HepG2 (cell line): ENCODE results near the gene PCSK2. TPM values are rescaled to one million over a fixed set of nuclear protein-coding genes. Genes with fewer than 3 reads are reported as not detected.

Experiments
- ATAC-seq: fragments of 200-7000 bp; cut with Tn5 transposase; 3 replicates; pipeline ENCODE4 v1.9.1; 2020; ENCODE audit warnings: mild to moderate bottlenecking, moderate library complexity
- BruUV-seq: library from RNA; stranded (reverse); fragments of 400-500 nt; replicated peaks from 2 replicates; lab custom pipeline; 2021; lab: Mats Ljungman, UMichigan
- CTCF ChIA-PET: fragments of 300-600 bp; formaldehyde crosslinking; extraction: SDS; loops from one replicate; lab custom pipeline; 2021; ENCODE audit warnings: low total read pairs, inconsistent platforms, low intra/inter-chr PET ratio; lab: Yijun Ruan, JAX
- POLR2A ChIA-PET: fragments of 350-600 bp; sonication (Branson Sonifier 250); formaldehyde crosslinking; loops from one replicate; lab custom pipeline; 2020; ENCODE audit warnings: antibody characterized with exemption, inconsistent platforms; lab: Yijun Ruan, JAX
- DNase-seq: peaks from one replicate; pipeline ENCODE4 v3.0.0-alpha.2; 2015; ENCODE audit warnings: low spot score
- FAIRE-seq: peaks from 3 replicates; lab custom pipeline; 2011; peaks lifted over from hg19 to GRCh38; lab: Jason Lieb, UNC
- H2AFZ ChIP-seq: one replicate; pipeline ENCODE4 v1.6.1; 2011; ENCODE audit warnings: low read length, inconsistent platforms
- H3K27ac ChIP-seq: fragments of 300-600 bp; 3 replicates; pipeline ENCODE4 v1.8.0; 2011; ENCODE audit warnings: mixed run types, mild to moderate bottlenecking, mixed read lengths, low read length, inconsistent platforms; ENCODE audit not compliant: insufficient read depth; ENCODE audit errors: extremely low read length
- H3K27me3 ChIP-seq, 2 experiments: fragments of 200-600 bp in 1 of 2; 2 replicates in 1 of 2; 3 replicates in 1 of 2; pipeline versions ENCODE4 v1.6.0 to v1.8.0; 2011; ENCODE audit warnings: low read length in 2 of 2, mild to moderate bottlenecking in 2 of 2, moderate library complexity in 2 of 2, inconsistent platforms in 1 of 2; ENCODE audit not compliant: insufficient read depth in 2 of 2, control insufficient read depth in 1 of 2
- H3K36me3 ChIP-seq, 2 experiments: fragments of 200-600 bp in 1 of 2; replicated peaks in 1 of 2; 2 replicates in 1 of 2; 3 replicates in 1 of 2; pipeline versions ENCODE4 v1.5.1 to v1.8.0; 2011; ENCODE audit warnings: low read length in 2 of 2, inconsistent platforms in 1 of 2; ENCODE audit not compliant: insufficient read depth in 2 of 2, control insufficient read depth in 1 of 2
- H3K4me1 ChIP-seq: 2 replicates; pipeline ENCODE4 v1.5.1; 2012; ENCODE audit warnings: low read length, inconsistent platforms; ENCODE audit not compliant: insufficient read depth
- H3K4me2 ChIP-seq: 2 replicates; pipeline ENCODE4 v1.6.0; 2011; ENCODE audit warnings: low read depth, low read length, inconsistent platforms
- H3K4me3 ChIP-seq, 3 experiments: fragments of 200-600 bp in 1 of 3; sonication (generic), shearing (Covaris generic) in 1 of 3; replicated peaks in 1 of 3; 2 replicates each; pipeline ENCODE4 v1.5.1; 2011 to 2016; ENCODE audit warnings: low read length in 3 of 3, inconsistent platforms in 2 of 3, low read depth in 2 of 3, mild to moderate bottlenecking in 2 of 3, control low read depth in 1 of 3, mixed read lengths in 1 of 3; ENCODE audit not compliant: insufficient read depth in 1 of 3
- H3K79me2 ChIP-seq: one replicate; pipeline ENCODE4 v1.6.1; 2011; ENCODE audit warnings: low read length, inconsistent platforms; ENCODE audit not compliant: insufficient read depth
- H3K9ac ChIP-seq: 2 replicates; pipeline ENCODE4 v1.6.0; 2011; ENCODE audit warnings: mild to moderate bottlenecking, low read depth, low read length, inconsistent platforms; ENCODE audit not compliant: insufficient read depth
- H3K9me3 ChIP-seq: 2 replicates; pipeline ENCODE4 v1.5.1; 2012; ENCODE audit warnings: mild to moderate bottlenecking, low read length
- H4K20me1 ChIP-seq: 2 replicates; pipeline ENCODE4 v1.6.0; 2011; ENCODE audit warnings: inconsistent platforms, mild to moderate bottlenecking, low read length, moderate library complexity; ENCODE audit not compliant: insufficient read depth
- EED ChIP-seq: sonication (generic); formaldehyde crosslinking; IDR thresholded peaks from 2 replicates; pipeline ENCODE4 v1.5.0; 2020; ENCODE audit warnings: mild to moderate bottlenecking, missing genetic modification reagents
- MAFG ChIP-seq: sonication (generic); formaldehyde crosslinking; IDR thresholded peaks from 2 replicates; pipeline ENCODE4 v1.5.1; 2020; ENCODE audit warnings: mild to moderate bottlenecking, missing genetic modification reagents
- MTF1 ChIP-seq: sonication (generic); formaldehyde crosslinking; IDR thresholded peaks from 2 replicates; pipeline ENCODE4 v1.5.0; 2020; ENCODE audit warnings: missing genetic modification reagents
- RARA ChIP-seq: IDR thresholded peaks from 2 replicates; pipeline ENCODE4 v1.6.1; 2016; ENCODE audit warnings: missing genetic modification reagents, missing compliant biosample characterization
- ZKSCAN8 ChIP-seq: IDR thresholded peaks from 2 replicates; pipeline ENCODE4 v1.6.1; 2016; ENCODE audit warnings: borderline replicate concordance, missing genetic modification reagents, missing compliant biosample characterization
- ZNF460 ChIP-seq: sonication (generic); formaldehyde crosslinking; IDR thresholded peaks from 2 replicates; pipeline ENCODE4 v1.5.1; 2020; ENCODE audit warnings: missing genetic modification reagents, mild to moderate bottlenecking, borderline replicate concordance
- ZNF589 ChIP-seq: sonication (generic); formaldehyde crosslinking; conservative IDR thresholded peaks from 2 replicates; pipeline ENCODE4 v1.8.0; 2022; ENCODE audit warnings: mild to moderate bottlenecking, moderate library complexity, missing genetic modification reagents
- WGBS: methylation state at CpG from one replicate; pipeline ENCODE4 v1.1.6; 2017; ENCODE audit warnings: low lambda C conversion rate; 5-methylcytosine and 5-hydroxymethylcytosine counted together
- in situ Hi-C: cut with HindIII; loops from 2 replicates; pipeline ENCODE4 v1.10.0; 2017; ENCODE audit warnings: low pct_unique_long_range_greater_than_20kb; ENCODE audit not compliant: extremely low pct_ligation_motif_present
- intact Hi-C: fragments of 100-400 bp; cut with micrococcal nuclease; formaldehyde crosslinking; loops from one replicate; pipeline ENCODE4 v1.10.0; 2022; ENCODE audit not compliant: unreplicated experiment
- polyA plus RNA-seq, 8 experiments: library from polyadenylated mRNA; depleted of rRNA in 3 of 8; stranded (reverse) in 7 of 8; unstranded in 1 of 8; fragments of >200 nt; fragmentation: Illumina TruSeq in 4 of 8; extraction: Trizol in 4 of 8; gene quantifications; 2 replicates each; pipeline versions ENCODE4 v1.2.1 to v1.2.3, GENCODE V29; 2011 to 2016; ENCODE audit warnings: low read depth in 4 of 8, missing spikeins in 1 of 8, mixed read lengths in 1 of 8; ENCODE audit not compliant: insufficient read depth in 1 of 8
- total RNA-seq, 5 experiments: library from RNA; depleted of rRNA; stranded (reverse); fragments of >200 nt; fragmentation: Illumina TruSeq; extraction: Trizol; gene quantifications; 2 replicates each; pipeline ENCODE4 v1.2.3, GENCODE V29; 2016; ENCODE audit warnings: low read depth in 1 of 5
- TF ChIP-seq, protein P1 (sequence below): sonication (generic); formaldehyde crosslinking; IDR thresholded peaks from 2 replicates; pipeline ENCODE4 v1.4.0; 2020; ENCODE audit warnings: missing genetic modification reagents, mild to moderate bottlenecking, borderline replicate concordance
- TF ChIP-seq, protein P2 (sequence below): sonication (generic); formaldehyde crosslinking; IDR thresholded peaks from 2 replicates; pipeline ENCODE4 v1.8.1; 2023; ENCODE audit warnings: mild to moderate bottlenecking, missing genetic modification reagents
- TF ChIP-seq, protein P3 (sequence below): sonication (generic); formaldehyde crosslinking; IDR thresholded peaks from 2 replicates; pipeline ENCODE4 v1.5.1; 2020; ENCODE audit warnings: mild to moderate bottlenecking, missing genetic modification reagents
- TF ChIP-seq, protein P4 (sequence below): sonication (generic); formaldehyde crosslinking; IDR thresholded peaks from 2 replicates; pipeline ENCODE4 v1.8.1; 2022; ENCODE audit warnings: low read depth, mild to moderate bottlenecking, missing genetic modification reagents

The PCSK2 gene
- total and polyA plus RNA-seq, 2 of the 13 experiments (the other 11 are each of a cell fraction or from before 2014, with no cell fraction given), result not detected

DNA sequence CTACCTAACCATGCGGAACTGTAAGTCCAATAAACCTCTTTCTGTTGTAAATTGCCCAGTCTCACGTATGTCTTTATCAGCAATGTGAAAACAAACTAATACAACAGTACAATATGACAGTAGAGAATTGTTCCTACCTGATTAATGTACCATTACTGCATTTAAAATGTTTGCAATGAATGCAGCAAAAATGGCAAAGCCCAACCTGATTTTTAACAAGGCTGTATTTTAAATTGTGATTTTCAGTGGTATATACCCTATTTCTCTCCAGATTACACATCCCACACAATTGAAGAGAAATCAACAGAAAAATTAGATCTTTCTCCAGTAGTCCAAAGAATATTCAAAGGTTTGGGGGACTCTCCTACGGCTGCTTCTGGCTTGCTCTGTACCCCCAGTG, 3.3 kb upstream of the PCSK2 start:
- WGBS, result 17% methylated on average over 3 of the region's 3 CpGs
- Histone ChIP-seq H3K36me3 (no peaks in the 10 kb centered on the region), H3K79me2 (no peaks in the 10 kb centered on the region), H3K27ac (no peak overlapping the region), H3K9ac (no peak overlapping the region), H3K4me3 (no peak overlapping the region), H4K20me1 (no peaks in the 10 kb centered on the region), H3K27me3 (peaks cover 5 to 33% of the 10 kb centered on the region in 2 experiments; a peak in 4 of 5 replicates), H2AFZ (no peak overlapping the region), H3K4me1 (no peaks in the 10 kb centered on the region), H3K9me3 (no peaks in the 10 kb centered on the region), H3K4me2 (no peak overlapping the region)
- FAIRE-seq (no peak), ATAC-seq (no peak), DNase-seq (no peak)
- in situ Hi-C loops (no loop called here), intact Hi-C loops (no loop called here)
- BruUV-seq, result no TSS peak
- TF ChIP-seq ZKSCAN8 (CRISPR knock-in tag), result no peak
- no peak for TF ChIP-seq RARA (CRISPR knock-in tag)
- TF ChIP-seq, protein P1, sequence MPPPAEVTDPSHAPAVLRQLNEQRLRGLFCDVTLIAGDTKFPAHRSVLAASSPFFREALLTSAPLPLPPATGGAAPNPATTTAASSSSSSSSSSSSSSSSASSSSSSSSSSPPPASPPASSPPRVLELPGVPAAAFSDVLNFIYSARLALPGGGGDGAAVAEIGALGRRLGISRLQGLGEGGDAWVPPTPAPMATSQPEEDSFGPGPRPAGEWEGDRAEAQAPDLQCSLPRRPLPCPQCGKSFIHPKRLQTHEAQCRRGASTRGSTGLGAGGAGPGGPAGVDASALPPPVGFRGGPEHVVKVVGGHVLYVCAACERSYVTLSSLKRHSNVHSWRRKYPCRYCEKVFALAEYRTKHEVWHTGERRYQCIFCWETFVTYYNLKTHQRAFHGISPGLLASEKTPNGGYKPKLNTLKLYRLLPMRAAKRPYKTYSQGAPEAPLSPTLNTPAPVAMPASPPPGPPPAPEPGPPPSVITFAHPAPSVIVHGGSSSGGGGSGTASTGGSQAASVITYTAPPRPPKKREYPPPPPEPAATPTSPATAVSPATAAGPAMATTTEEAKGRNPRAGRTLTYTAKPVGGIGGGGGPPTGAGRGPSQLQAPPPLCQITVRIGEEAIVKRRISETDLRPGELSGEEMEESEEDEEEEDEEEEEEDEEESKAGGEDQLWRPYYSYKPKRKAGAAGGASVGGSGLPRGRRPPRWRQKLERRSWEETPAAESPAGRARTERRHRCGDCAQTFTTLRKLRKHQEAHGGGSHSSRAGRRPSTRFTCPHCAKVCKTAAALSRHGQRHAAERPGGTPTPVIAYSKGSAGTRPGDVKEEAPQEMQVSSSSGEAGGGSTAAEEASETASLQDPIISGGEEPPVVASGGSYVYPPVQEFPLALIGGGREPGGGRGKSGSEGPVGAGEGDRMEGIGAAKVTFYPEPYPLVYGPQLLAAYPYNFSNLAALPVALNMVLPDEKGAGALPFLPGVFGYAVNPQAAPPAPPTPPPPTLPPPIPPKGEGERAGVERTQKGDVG, result no peak
- TF ChIP-seq MAFG (CRISPR knock-in tag), result no peak
- no peak for TF ChIP-seq MTF1 (CRISPR knock-in tag)
- no peak for TF ChIP-seq ZNF589 (CRISPR knock-in tag)
- TF ChIP-seq, protein P2, sequence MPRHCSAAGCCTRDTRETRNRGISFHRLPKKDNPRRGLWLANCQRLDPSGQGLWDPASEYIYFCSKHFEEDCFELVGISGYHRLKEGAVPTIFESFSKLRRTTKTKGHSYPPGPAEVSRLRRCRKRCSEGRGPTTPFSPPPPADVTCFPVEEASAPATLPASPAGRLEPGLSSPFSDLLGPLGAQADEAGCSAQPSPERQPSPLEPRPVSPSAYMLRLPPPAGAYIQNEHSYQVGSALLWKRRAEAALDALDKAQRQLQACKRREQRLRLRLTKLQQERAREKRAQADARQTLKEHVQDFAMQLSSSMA (CRISPR knock-in tag), result no peak
- TF ChIP-seq EED, result no peak
- TF ChIP-seq, protein P3, sequence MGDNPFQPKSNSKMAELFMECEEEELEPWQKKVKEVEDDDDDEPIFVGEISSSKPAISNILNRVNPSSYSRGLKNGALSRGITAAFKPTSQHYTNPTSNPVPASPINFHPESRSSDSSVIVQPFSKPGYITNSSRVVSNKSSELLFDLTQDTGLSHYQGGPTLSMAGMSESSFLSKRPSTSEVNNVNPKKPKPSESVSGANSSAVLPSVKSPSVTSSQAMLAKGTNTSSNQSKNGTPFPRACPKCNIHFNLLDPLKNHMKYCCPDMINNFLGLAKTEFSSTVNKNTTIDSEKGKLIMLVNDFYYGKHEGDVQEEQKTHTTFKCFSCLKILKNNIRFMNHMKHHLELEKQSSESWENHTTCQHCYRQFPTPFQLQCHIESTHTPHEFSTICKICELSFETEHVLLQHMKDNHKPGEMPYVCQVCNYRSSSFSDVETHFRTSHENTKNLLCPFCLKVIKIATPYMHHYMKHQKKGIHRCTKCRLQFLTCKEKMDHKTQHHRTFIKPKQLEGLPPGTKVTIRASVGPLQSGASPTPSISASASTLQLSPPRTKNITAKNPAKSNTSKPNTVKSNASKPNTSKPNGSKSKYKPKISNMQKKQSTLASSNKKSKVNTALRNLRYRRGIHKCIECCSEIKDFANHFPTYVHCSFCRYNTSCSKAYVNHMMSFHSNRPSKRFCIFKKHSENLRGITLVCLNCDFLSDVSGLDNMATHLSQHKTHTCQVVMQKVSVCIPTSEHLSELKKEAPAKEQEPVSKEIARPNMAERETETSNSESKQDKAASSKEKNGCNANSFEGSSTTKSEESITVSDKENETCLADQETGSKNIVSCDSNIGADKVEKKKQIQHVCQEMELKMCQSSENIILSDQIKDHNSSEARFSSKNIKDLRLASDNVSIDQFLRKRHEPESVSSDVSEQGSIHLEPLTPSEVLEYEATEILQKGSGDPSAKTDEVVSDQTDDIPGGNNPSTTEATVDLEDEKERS (CRISPR knock-in tag), result no peak
- TF ChIP-seq ZNF460 (CRISPR knock-in tag), result no peak
- TF ChIP-seq, protein P4, sequence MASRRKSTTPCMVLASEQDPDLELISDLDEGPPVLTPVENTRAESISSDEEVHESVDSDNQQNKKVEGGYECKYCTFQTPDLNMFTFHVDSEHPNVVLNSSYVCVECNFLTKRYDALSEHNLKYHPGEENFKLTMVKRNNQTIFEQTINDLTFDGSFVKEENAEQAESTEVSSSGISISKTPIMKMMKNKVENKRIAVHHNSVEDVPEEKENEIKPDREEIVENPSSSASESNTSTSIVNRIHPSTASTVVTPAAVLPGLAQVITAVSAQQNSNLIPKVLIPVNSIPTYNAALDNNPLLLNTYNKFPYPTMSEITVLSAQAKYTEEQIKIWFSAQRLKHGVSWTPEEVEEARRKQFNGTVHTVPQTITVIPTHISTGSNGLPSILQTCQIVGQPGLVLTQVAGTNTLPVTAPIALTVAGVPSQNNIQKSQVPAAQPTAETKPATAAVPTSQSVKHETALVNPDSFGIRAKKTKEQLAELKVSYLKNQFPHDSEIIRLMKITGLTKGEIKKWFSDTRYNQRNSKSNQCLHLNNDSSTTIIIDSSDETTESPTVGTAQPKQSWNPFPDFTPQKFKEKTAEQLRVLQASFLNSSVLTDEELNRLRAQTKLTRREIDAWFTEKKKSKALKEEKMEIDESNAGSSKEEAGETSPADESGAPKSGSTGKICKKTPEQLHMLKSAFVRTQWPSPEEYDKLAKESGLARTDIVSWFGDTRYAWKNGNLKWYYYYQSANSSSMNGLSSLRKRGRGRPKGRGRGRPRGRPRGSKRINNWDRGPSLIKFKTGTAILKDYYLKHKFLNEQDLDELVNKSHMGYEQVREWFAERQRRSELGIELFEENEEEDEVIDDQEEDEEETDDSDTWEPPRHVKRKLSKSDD (CRISPR knock-in tag), result no peak
- ChIA-PET CTCF (no interaction called here), POLR2A (no interaction called here)
